Measurements from ENCODE around the gene GSAP. TPM values are rescaled to one million over a fixed set of nuclear protein-coding genes. Genes with fewer than 3 reads are reported as not detected.

The GSAP gene
- total RNA-seq, 1 experiment from 2014 or later, result 0.85 TPM

DNA sequence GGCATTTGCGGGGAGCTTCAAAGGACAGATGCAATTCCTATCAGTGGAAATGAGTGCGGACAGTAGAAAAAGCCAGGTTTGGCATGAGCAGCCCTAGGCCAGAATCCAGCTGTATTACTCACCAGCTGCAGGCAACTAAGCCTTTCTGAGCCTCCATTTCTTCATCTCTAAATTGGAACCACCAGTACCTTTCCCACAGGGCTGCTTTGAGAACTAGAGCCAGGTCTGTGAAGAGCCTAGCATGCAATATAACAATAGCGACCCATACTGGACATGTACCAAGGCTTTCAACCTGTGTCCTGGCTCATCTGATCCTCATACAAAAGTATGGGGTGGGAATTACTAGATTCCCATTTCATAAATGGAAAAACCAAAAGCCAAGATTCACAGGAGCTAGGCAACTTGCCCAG lies 101.0 kb downstream of the GSAP start:
- DNase-seq (ENCODE audit: low read depth, low spot score), result no peak
- ATAC-seq, result no peak
- BruUV-seq (replicated peaks), result no TSS peak
- intact Hi-C loops (cut with micrococcal nuclease; ENCODE audit: unreplicated experiment), result no loop called here
- Histone ChIP-seq H3K36me3 (ENCODE audit: control insufficient read depth, insufficient read depth, low read length) (no peaks in the 10 kb centered on the region), H3K27me3 (ENCODE audit: control insufficient read depth, insufficient read depth, low read length) (no peaks in the 10 kb centered on the region), H3K9me3 (ENCODE audit: control insufficient read depth, insufficient read depth, low read depth, low read length) (no peaks in the 10 kb centered on the region), H3K4me1 (ENCODE audit: control insufficient read depth, insufficient read depth, low read length) (no peaks in the 10 kb centered on the region), H3K27ac (ENCODE audit: low read length) (no peak overlapping the region), H3K4me3 (ENCODE audit: low read depth in 2 of 2, low read length in 2 of 2) (no peak overlapping the region)
- POLR2A ChIA-PET, result no interaction called here
- in situ Hi-C loops (cut with HindIII; ENCODE audit: low pct_unique_long_range_greater_than_20kb, low sequenced_read_pairs), result no loop called here
- TF ChIP-seq, protein P1, sequence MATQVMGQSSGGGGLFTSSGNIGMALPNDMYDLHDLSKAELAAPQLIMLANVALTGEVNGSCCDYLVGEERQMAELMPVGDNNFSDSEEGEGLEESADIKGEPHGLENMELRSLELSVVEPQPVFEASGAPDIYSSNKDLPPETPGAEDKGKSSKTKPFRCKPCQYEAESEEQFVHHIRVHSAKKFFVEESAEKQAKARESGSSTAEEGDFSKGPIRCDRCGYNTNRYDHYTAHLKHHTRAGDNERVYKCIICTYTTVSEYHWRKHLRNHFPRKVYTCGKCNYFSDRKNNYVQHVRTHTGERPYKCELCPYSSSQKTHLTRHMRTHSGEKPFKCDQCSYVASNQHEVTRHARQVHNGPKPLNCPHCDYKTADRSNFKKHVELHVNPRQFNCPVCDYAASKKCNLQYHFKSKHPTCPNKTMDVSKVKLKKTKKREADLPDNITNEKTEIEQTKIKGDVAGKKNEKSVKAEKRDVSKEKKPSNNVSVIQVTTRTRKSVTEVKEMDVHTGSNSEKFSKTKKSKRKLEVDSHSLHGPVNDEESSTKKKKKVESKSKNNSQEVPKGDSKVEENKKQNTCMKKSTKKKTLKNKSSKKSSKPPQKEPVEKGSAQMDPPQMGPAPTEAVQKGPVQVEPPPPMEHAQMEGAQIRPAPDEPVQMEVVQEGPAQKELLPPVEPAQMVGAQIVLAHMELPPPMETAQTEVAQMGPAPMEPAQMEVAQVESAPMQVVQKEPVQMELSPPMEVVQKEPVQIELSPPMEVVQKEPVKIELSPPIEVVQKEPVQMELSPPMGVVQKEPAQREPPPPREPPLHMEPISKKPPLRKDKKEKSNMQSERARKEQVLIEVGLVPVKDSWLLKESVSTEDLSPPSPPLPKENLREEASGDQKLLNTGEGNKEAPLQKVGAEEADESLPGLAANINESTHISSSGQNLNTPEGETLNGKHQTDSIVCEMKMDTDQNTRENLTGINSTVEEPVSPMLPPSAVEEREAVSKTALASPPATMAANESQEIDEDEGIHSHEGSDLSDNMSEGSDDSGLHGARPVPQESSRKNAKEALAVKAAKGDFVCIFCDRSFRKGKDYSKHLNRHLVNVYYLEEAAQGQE (IDR thresholded peaks at IDR 0.05; ENCODE audit: insufficient read depth in 1 of 2, low read depth in 2 of 2, low read length in 1 of 2), result no peak
- TF ChIP-seq TCF7L2 (IDR thresholded peaks at IDR 0.05; ENCODE audit: low read depth, low read length), result no peak
- TF ChIP-seq, protein P2, sequence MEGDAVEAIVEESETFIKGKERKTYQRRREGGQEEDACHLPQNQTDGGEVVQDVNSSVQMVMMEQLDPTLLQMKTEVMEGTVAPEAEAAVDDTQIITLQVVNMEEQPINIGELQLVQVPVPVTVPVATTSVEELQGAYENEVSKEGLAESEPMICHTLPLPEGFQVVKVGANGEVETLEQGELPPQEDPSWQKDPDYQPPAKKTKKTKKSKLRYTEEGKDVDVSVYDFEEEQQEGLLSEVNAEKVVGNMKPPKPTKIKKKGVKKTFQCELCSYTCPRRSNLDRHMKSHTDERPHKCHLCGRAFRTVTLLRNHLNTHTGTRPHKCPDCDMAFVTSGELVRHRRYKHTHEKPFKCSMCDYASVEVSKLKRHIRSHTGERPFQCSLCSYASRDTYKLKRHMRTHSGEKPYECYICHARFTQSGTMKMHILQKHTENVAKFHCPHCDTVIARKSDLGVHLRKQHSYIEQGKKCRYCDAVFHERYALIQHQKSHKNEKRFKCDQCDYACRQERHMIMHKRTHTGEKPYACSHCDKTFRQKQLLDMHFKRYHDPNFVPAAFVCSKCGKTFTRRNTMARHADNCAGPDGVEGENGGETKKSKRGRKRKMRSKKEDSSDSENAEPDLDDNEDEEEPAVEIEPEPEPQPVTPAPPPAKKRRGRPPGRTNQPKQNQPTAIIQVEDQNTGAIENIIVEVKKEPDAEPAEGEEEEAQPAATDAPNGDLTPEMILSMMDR (IDR thresholded peaks at IDR 0.05), result peak; percentile 11; the same call in 1 of the 2 replicates
- CTCF ChIA-PET, result no interaction called here

DNA sequence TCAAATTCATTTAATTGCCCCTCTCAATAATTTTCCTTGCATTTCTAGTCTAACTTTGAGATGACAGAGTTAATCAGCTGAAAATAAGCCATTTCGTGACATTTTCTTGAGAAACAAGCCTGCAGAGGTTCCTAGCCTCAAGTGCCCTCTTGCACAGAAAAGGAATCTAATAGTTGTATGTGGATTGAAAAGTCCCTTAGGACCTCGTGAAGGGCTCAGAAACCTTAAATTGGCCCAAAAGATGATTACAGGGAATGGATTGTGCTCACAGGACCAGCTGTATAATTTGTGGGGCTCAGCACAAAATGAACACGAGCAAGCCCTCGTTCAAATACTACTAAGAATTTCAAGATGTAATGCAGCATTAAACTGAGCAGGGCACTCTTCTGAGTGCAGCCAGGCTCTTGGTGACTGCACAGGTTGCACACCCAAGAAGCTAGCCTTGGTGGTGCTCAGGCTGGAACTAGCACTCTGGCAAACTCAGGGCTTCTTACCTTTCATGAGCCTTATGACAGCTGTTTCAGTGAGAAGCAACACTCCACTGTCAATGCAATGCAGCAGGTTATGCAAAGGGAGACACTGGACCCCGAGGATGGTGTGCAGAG lies 102.2 kb downstream of the GSAP start:
- Histone ChIP-seq H3K36me3 (ENCODE audit: control insufficient read depth, insufficient read depth, low read length) (no peaks in the 10 kb centered on the region), H3K27ac (ENCODE audit: low read length) (no peak overlapping the region), H3K27me3 (ENCODE audit: control insufficient read depth, insufficient read depth, low read length) (no peaks in the 10 kb centered on the region), H3K4me1 (ENCODE audit: control insufficient read depth, insufficient read depth, low read length) (no peaks in the 10 kb centered on the region), H3K4me3 (ENCODE audit: low read depth in 2 of 2, low read length in 2 of 2) (no peak overlapping the region), H3K9me3 (ENCODE audit: control insufficient read depth, insufficient read depth, low read depth, low read length) (no peaks in the 10 kb centered on the region)
- DNase-seq (ENCODE audit: low read depth, low spot score) (no peak), ATAC-seq (no peak)
- intact Hi-C loops (cut with micrococcal nuclease; ENCODE audit: unreplicated experiment), result no loop called here
- BruUV-seq (replicated peaks), result no TSS peak
- POLR2A ChIA-PET, result no interaction called here
- in situ Hi-C loops (cut with HindIII; ENCODE audit: low pct_unique_long_range_greater_than_20kb, low sequenced_read_pairs), result no loop called here
- TF ChIP-seq POLR2AphosphoS5 (IDR thresholded peaks at IDR 0.05; ENCODE audit: low read depth, low read length) (no peak), SIN3A (IDR thresholded peaks at IDR 0.05; ENCODE audit: borderline replicate concordance, insufficient read depth, low read depth, low read length) (no peak), TCF7L2 (IDR thresholded peaks at IDR 0.05; ENCODE audit: low read depth, low read length) (no peak)
- TF ChIP-seq, protein P2 (IDR thresholded peaks at IDR 0.05), result no peak
- TF ChIP-seq, protein P1 (IDR thresholded peaks at IDR 0.05; ENCODE audit: insufficient read depth in 1 of 2, low read depth in 2 of 2, low read length in 1 of 2), result no peak
- CTCF ChIA-PET, result no interaction called here

Measured in Panc1 (cell line).